ENCODE data around the gene RAB24.

- TF ChIP-seq CTCF (IDR thresholded peaks at IDR 0.05) (no peak), EP300 (IDR thresholded peaks at IDR 0.05) (no peak)
Measured at GRCh38 chr5:177296581-177296980, 6.9 kb downstream of the RAB24 start.
